Panc1 (cell line): ENCODE results near the gene MTM1. TPM values are rescaled to one million over a fixed set of nuclear protein-coding genes. Genes with fewer than 3 reads are reported as not detected.

ENCODE experiments used
- ATAC-seq: fragments of 200-7000 bp; cut with Tn5 transposase; 2 replicates; pipeline ENCODE4 v1.9.1; 2020; ENCODE audit warnings: mild to moderate bottlenecking, moderate library complexity
- BruUV-seq: library from RNA; stranded (reverse); fragments of 400-500 nt; replicated peaks from 2 replicates; lab custom pipeline; 2021; lab: Mats Ljungman, UMichigan
- CTCF ChIA-PET: fragments of 300-600 bp; sonication (Branson Sonifier 250); formaldehyde crosslinking; loops from one replicate; lab custom pipeline; 2022; ENCODE audit warnings: antibody characterized with exemption; lab: Charles Lee
- POLR2A ChIA-PET: fragments of 300-600 bp; sonication (Branson Sonifier 250); formaldehyde crosslinking; loops from one replicate; lab custom pipeline; 2022; ENCODE audit warnings: antibody characterized with exemption; lab: Charles Lee
- DNase-seq: peaks from one replicate; pipeline ENCODE4 v3.0.0-alpha.2; 2010; ENCODE audit warnings: low read depth, low spot score
- H3K27ac ChIP-seq: 2 replicates; pipeline ENCODE4 v1.5.1; 2011; ENCODE audit warnings: mild to moderate bottlenecking, low read length, inconsistent platforms
- H3K27me3 ChIP-seq: fragments of 200-500 bp; sonication (Bioruptor generic); 2 replicates; pipeline ENCODE4 v1.6.0; 2014; ENCODE audit warnings: low read length, inconsistent platforms; ENCODE audit not compliant: control insufficient read depth, insufficient read depth
- H3K36me3 ChIP-seq: fragments of 200-500 bp; sonication (Bioruptor generic); 2 replicates; pipeline ENCODE4 v1.5.1; 2014; ENCODE audit warnings: inconsistent platforms, mild to moderate bottlenecking, low read length, moderate library complexity; ENCODE audit not compliant: control insufficient read depth, insufficient read depth
- H3K4me1 ChIP-seq: 2 replicates; pipeline ENCODE4 v1.5.1; 2011; ENCODE audit warnings: inconsistent platforms, mild to moderate bottlenecking, low read length, moderate library complexity; ENCODE audit not compliant: control insufficient read depth, insufficient read depth
- H3K4me3 ChIP-seq, 2 experiments: 2 replicates each; pipeline ENCODE4 v1.5.1; 2011 to 2012; ENCODE audit warnings: low read depth in 2 of 2, low read length in 2 of 2, mild to moderate bottlenecking in 2 of 2, inconsistent platforms in 1 of 2, moderate library complexity in 1 of 2
- H3K9me3 ChIP-seq: fragments of 200-500 bp; sonication (Bioruptor generic); 2 replicates; pipeline ENCODE4 v1.5.1; 2014; ENCODE audit warnings: low read depth, mild to moderate bottlenecking, inconsistent platforms, low read length, moderate library complexity; ENCODE audit not compliant: control insufficient read depth, insufficient read depth
- CTCF ChIP-seq: fragments of 450-650 bp; IDR thresholded peaks from 2 replicates; pipeline ENCODE4 v1.5.1; 2017; ENCODE audit warnings: mild to moderate bottlenecking
- POLR2AphosphoS5 ChIP-seq: IDR thresholded peaks from 2 replicates; pipeline ENCODE4 v1.6.1; 2012; ENCODE audit warnings: mild to moderate bottlenecking, low read depth, low read length, moderate library complexity
- REST ChIP-seq, 2 experiments: IDR thresholded peaks; 2 replicates each; pipeline ENCODE4 v1.6.1; 2011 to 2012; ENCODE audit warnings: low read depth in 2 of 2, control low read depth in 1 of 2, low read length in 1 of 2, mild to moderate bottlenecking in 1 of 2, moderate library complexity in 1 of 2; ENCODE audit not compliant: insufficient read depth in 1 of 2
- SIN3A ChIP-seq: IDR thresholded peaks from 2 replicates; pipeline ENCODE4 v1.6.1; 2012; ENCODE audit warnings: low read depth, mild to moderate bottlenecking, low read length, moderate library complexity, borderline replicate concordance; ENCODE audit not compliant: insufficient read depth
- TCF7L2 ChIP-seq: IDR thresholded peaks from 2 replicates; pipeline ENCODE4 v1.6.1; 2011; ENCODE audit warnings: mild to moderate bottlenecking, low read depth, low read length, inconsistent platforms
- in situ Hi-C: cut with HindIII; loops from 2 replicates; pipeline ENCODE4 v1.10.0; 2016; ENCODE audit warnings: low sequenced_read_pairs, low pct_unique_long_range_greater_than_20kb
- intact Hi-C: fragments of 100-400 bp; cut with micrococcal nuclease; formaldehyde crosslinking; loops from one replicate; pipeline ENCODE4 v1.10.0; 2022; ENCODE audit not compliant: unreplicated experiment
- total RNA-seq: library from RNA; stranded (reverse); gene quantifications from one replicate; pipeline ENCODE4 v1.2.1, GENCODE V29; 2021; ENCODE audit not compliant: unreplicated experiment

MTM1 gene
- total RNA-seq, 1 experiment from 2014 or later: 24.0 TPM

DNA sequence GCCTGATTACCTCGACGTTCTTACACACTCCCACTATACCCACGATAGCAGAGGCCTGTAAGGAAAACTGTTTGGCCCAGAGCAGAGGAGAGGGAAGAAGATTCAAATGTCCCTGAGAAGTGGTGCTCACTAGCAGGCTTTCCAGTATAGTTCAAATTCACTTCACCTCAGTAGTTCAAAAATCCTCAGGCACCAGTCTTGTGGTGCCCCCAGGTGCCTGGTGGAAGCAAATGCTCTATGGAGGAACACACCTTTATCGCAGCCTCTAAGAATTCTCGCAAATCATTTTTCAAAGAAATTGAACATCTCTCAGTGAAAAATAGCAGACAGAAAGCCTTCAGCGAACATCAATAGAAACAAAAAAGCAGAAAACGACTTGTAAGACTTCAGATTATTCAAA lies 112.6 kb downstream of the MTM1 start:
- Histone ChIP-seq H3K9me3 (no peaks in the 10 kb centered on the region), H3K27me3 (no peaks in the 10 kb centered on the region), H3K36me3 (no peaks in the 10 kb centered on the region), H3K4me1 (no peaks in the 10 kb centered on the region), H3K4me3 (no peak overlapping the region), H3K27ac (no peak overlapping the region)
- intact Hi-C loops: loop anchor here (10.0 kb wide), 1 partner anchor 316 kb away; the partner anchor contains the start of gene MAMLD1
- no TSS peak for BruUV-seq
- in situ Hi-C loops: no loop called here
- ChIA-PET POLR2A (no interaction called here), CTCF (no interaction called here)
- TF ChIP-seq REST (IDR thresholded peaks at IDR 0.05; ENCODE audit: insufficient read depth in 1 of 2, low read depth in 2 of 2, low read length in 1 of 2) (no peak), SIN3A (no peak), POLR2AphosphoS5 (no peak), CTCF (peak; percentile 81), TCF7L2 (no peak)
- no peak for DNase-seq
- ATAC-seq: peak; percentile 89

GRCh38 chrX:150683112-150683511 lies 114.7 kb downstream of the MTM1 start:
- H3K36me3 ChIP-seq: no peaks in the 10 kb centered on the region
- no peak overlapping the region for H3K27ac ChIP-seq
- H3K4me1 ChIP-seq: no peaks in the 10 kb centered on the region
- ATAC-seq: no peak
- intact Hi-C loops: loop anchor here (10.0 kb wide), 1 partner anchor 318 kb away; the partner anchor contains the start of gene MAMLD1
- BruUV-seq: no TSS peak
- ChIA-PET CTCF (interaction anchor here (0.6 to 1.0 kb wide), 4 partner anchors 33 to 743 kb away, joined by 3 to 4 read pairs (median 3); no protein-coding TSS in a partner anchor), POLR2A (no interaction called here)
- DNase-seq: no peak
- in situ Hi-C loops: no loop called here
- H3K27me3 ChIP-seq: no peaks in the 10 kb centered on the region
- no peak overlapping the region for H3K4me3 ChIP-seq
- H3K9me3 ChIP-seq: no peaks in the 10 kb centered on the region
- TF ChIP-seq SIN3A: no peak
- TF ChIP-seq POLR2AphosphoS5: no peak
- no peak for TF ChIP-seq REST (IDR thresholded peaks at IDR 0.05; ENCODE audit: insufficient read depth in 1 of 2, low read depth in 2 of 2, low read length in 1 of 2)
- no peak for TF ChIP-seq CTCF
- TF ChIP-seq TCF7L2: no peak
